HEK293 (cell line): ENCODE measurements around the gene GPR162.
A peak's percentile ranks its signal among the peaks of the same experiment; 100 is the strongest.

Source experiments
- BCL11B ChIP-seq: fragments of 450-650 bp; formaldehyde crosslinking; IDR thresholded peaks from 2 replicates; pipeline ENCODE4 v1.5.1; 2016; ENCODE audit warnings: low read depth, missing biosample characterization, missing genetic modification characterization
- GLIS2 ChIP-seq: fragments of 450-650 bp; formaldehyde crosslinking; IDR thresholded peaks from 2 replicates; pipeline ENCODE4 v1.5.1; 2016; ENCODE audit warnings: missing biosample characterization, missing genetic modification characterization
- HOXA7 ChIP-seq: sonication (generic); formaldehyde crosslinking; IDR thresholded peaks from 2 replicates; pipeline ENCODE4 v1.8.1; 2022; ENCODE audit warnings: missing genetic modification reagents, borderline replicate concordance
- KLF10 ChIP-seq: fragments of 450-650 bp; IDR thresholded peaks from 2 replicates; pipeline ENCODE4 v1.5.1; 2018; ENCODE audit warnings: missing biosample characterization, mild to moderate bottlenecking, missing genetic modification characterization
- KLF8 ChIP-seq: fragments of 450-650 bp; formaldehyde crosslinking; IDR thresholded peaks from 2 replicates; pipeline ENCODE4 v1.5.1; 2016; ENCODE audit warnings: missing biosample characterization, missing genetic modification characterization
- MZF1 ChIP-seq: fragments of 450-650 bp; formaldehyde crosslinking; IDR thresholded peaks from 2 replicates; pipeline ENCODE4 v1.5.1; 2017; ENCODE audit warnings: missing biosample characterization, missing genetic modification characterization, borderline replicate concordance
- OSR2 ChIP-seq: fragments of 450-650 bp; formaldehyde crosslinking; IDR thresholded peaks from 2 replicates; pipeline ENCODE4 v1.5.1; 2016; ENCODE audit warnings: missing biosample characterization, missing genetic modification characterization
- SP7 ChIP-seq: fragments of 450-650 bp; formaldehyde crosslinking; IDR thresholded peaks from 2 replicates; pipeline ENCODE4 v1.5.1; 2016; ENCODE audit warnings: missing biosample characterization, missing genetic modification characterization
- WT1 ChIP-seq: fragments of 450-650 bp; formaldehyde crosslinking; IDR thresholded peaks from 2 replicates; pipeline ENCODE4 v1.5.1; 2016; ENCODE audit warnings: missing biosample characterization, missing genetic modification characterization
- ZBTB1 ChIP-seq: fragments of 450-650 bp; formaldehyde crosslinking; IDR thresholded peaks from 2 replicates; pipeline ENCODE4 v1.5.1; 2016; ENCODE audit warnings: missing biosample characterization, missing genetic modification characterization
- ZBTB20 ChIP-seq: fragments of 450-650 bp; formaldehyde crosslinking; IDR thresholded peaks from 2 replicates; pipeline ENCODE4 v1.5.1; 2016; ENCODE audit warnings: missing biosample characterization, missing genetic modification characterization
- ZBTB21 ChIP-seq: fragments of 450-650 bp; formaldehyde crosslinking; IDR thresholded peaks from 2 replicates; pipeline ENCODE4 v1.5.1; 2017; ENCODE audit warnings: missing biosample characterization, missing genetic modification characterization
- ZBTB7A ChIP-seq: fragments of 450-650 bp; formaldehyde crosslinking; IDR thresholded peaks from 2 replicates; pipeline ENCODE4 v1.5.1; 2016; ENCODE audit warnings: low read depth, missing biosample characterization, missing genetic modification characterization
- ZNF112 ChIP-seq: fragments of 450-650 bp; formaldehyde crosslinking; IDR thresholded peaks from 2 replicates; pipeline ENCODE4 v1.5.0; 2017; ENCODE audit warnings: missing biosample characterization, missing genetic modification characterization
- ZNF157 ChIP-seq: fragments of 450-650 bp; formaldehyde crosslinking; IDR thresholded peaks from 2 replicates; pipeline ENCODE4 v1.5.1; 2016; ENCODE audit warnings: missing biosample characterization, missing genetic modification characterization
- ZNF211 ChIP-seq: fragments of 450-650 bp; formaldehyde crosslinking; IDR thresholded peaks from 2 replicates; pipeline ENCODE4 v1.5.1; 2016; ENCODE audit warnings: low read depth, missing biosample characterization, missing genetic modification characterization
- ZNF248 ChIP-seq: fragments of 450-650 bp; formaldehyde crosslinking; IDR thresholded peaks from 2 replicates; pipeline ENCODE4 v1.5.1; 2017; ENCODE audit warnings: missing biosample characterization, missing genetic modification characterization
- ZNF324 ChIP-seq: fragments of 450-650 bp; formaldehyde crosslinking; IDR thresholded peaks from 2 replicates; pipeline ENCODE4 v1.5.1; 2016; ENCODE audit warnings: missing biosample characterization, missing genetic modification characterization
- ZNF354C ChIP-seq: fragments of 450-650 bp; formaldehyde crosslinking; IDR thresholded peaks from 2 replicates; pipeline ENCODE4 v1.5.1; 2016; ENCODE audit warnings: missing biosample characterization, missing genetic modification characterization, low read depth, borderline replicate concordance
- ZNF433 ChIP-seq: fragments of 450-650 bp; formaldehyde crosslinking; IDR thresholded peaks from 2 replicates; pipeline ENCODE4 v1.5.1; 2016; ENCODE audit warnings: missing biosample characterization, missing genetic modification characterization, low read depth
- ZNF501 ChIP-seq: fragments of 450-650 bp; formaldehyde crosslinking; IDR thresholded peaks from 2 replicates; pipeline ENCODE4 v1.5.1; 2016; ENCODE audit warnings: missing biosample characterization, missing genetic modification characterization
- ZNF596 ChIP-seq: fragments of 450-650 bp; IDR thresholded peaks from 2 replicates; pipeline ENCODE4 v1.5.0; 2018; ENCODE audit warnings: missing biosample characterization, mild to moderate bottlenecking, missing genetic modification characterization, moderate library complexity
- ZNF747 ChIP-seq: fragments of 450-650 bp; formaldehyde crosslinking; IDR thresholded peaks from 2 replicates; pipeline ENCODE4 v1.5.1; 2016; ENCODE audit warnings: missing biosample characterization, missing genetic modification characterization
- ZNF777 ChIP-seq: fragments of 450-650 bp; formaldehyde crosslinking; IDR thresholded peaks from 2 replicates; pipeline ENCODE4 v1.5.1; 2017; ENCODE audit warnings: missing biosample characterization, missing genetic modification characterization, borderline replicate concordance
- ZNF837 ChIP-seq: fragments of 450-650 bp; formaldehyde crosslinking; IDR thresholded peaks from 2 replicates; pipeline ENCODE4 v1.5.1; 2016; ENCODE audit warnings: missing biosample characterization, missing genetic modification characterization
- ZSCAN23 ChIP-seq: fragments of 450-650 bp; formaldehyde crosslinking; IDR thresholded peaks from 2 replicates; pipeline ENCODE4 v1.5.1; 2016; ENCODE audit warnings: missing biosample characterization, missing genetic modification characterization
- TF ChIP-seq, protein P1 (sequence below): fragments of 450-650 bp; formaldehyde crosslinking; IDR thresholded peaks from 2 replicates; pipeline ENCODE4 v1.5.1; 2016; ENCODE audit warnings: missing biosample characterization, missing genetic modification characterization
- TF ChIP-seq, protein P2 (sequence below): fragments of 450-650 bp; formaldehyde crosslinking; IDR thresholded peaks from 2 replicates; pipeline ENCODE4 v1.5.1; 2016; ENCODE audit warnings: missing biosample characterization, missing genetic modification characterization
- TF ChIP-seq, protein P3 (sequence below): fragments of 450-650 bp; formaldehyde crosslinking; IDR thresholded peaks from 2 replicates; pipeline ENCODE4 v1.5.1; 2016; ENCODE audit warnings: missing biosample characterization, missing genetic modification characterization
- TF ChIP-seq, protein P4 (sequence below): fragments of 450-650 bp; formaldehyde crosslinking; IDR thresholded peaks from 2 replicates; pipeline ENCODE4 v1.5.1; 2017; ENCODE audit warnings: missing biosample characterization, mild to moderate bottlenecking, missing genetic modification characterization, moderate library complexity
- TF ChIP-seq, protein P5 (sequence below): fragments of 450-650 bp; formaldehyde crosslinking; IDR thresholded peaks from 2 replicates; pipeline ENCODE4 v1.5.1; 2016; ENCODE audit warnings: missing biosample characterization, missing genetic modification characterization
- TF ChIP-seq, protein P6 (sequence below): fragments of 450-650 bp; IDR thresholded peaks from 2 replicates; pipeline ENCODE4 v1.5.1; 2018; ENCODE audit warnings: missing biosample characterization, missing genetic modification characterization

GPR162 gene

DNA sequence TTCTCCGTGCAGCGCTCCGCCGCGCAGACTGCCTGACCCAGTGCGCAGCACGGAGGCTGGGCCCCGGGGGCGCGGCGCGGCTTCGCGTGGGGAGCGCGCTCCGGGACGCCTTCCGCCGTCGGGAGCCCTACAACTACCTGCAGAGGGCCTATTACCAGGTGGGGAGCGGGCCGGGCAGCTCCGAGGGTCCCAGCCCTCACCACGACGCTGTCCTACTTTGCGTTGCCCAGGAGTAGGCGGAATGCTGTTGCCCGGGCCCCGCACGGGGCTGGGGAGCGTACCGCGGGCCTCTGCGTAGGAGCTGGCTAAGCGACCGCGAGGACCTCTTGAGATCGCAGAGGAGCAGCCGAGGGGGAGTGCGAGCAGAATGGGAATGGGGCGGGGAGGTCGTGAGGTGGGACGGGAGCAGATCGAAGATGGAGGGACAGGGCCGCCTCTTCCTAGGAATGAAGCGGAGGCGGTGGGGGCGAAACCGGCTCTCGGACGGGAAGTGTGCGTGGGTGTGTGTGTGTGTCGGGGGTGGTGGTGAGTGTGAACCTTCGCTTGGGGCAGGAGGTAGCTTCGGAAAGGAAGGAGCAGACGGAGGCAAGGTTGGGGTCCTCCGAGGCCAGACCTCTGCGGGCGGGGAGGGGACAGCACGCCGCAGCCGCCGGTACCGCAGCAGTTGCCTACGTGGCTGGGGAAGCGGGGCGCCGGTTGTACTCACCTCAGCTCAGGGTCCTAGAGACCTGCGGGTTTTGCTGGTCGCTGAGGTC, 7.3 kb downstream of the GPR162 start (continued):
- no peak for TF ChIP-seq ZNF596 (tag by site-specific recombination)
- no peak; the same call in 1 of the 2 replicates for TF ChIP-seq ZNF747 (tag by site-specific recombination)
- peak; percentile 43; the same call in 1 of the 2 replicates for TF ChIP-seq ZBTB21
- no peak for TF ChIP-seq ZNF211
- TF ChIP-seq GLIS2: peak; percentile 72
- no peak for TF ChIP-seq ZNF354C (tag by site-specific recombination)
- no peak for TF ChIP-seq ZNF248 (tag by site-specific recombination)
- TF ChIP-seq ZNF777 (tag by site-specific recombination): peak; percentile 6; the same call in 1 of the 2 replicates
- peak; percentile 83 for TF ChIP-seq KLF8 (tag by site-specific recombination)
- peak; percentile 100 for TF ChIP-seq ZBTB20
- 0 out of 2 replicates have a peak, but pooled peaks have one; percentile 67 for TF ChIP-seq ZNF837 (tag by site-specific recombination)
- TF ChIP-seq ZBTB1 (tag by site-specific recombination): peak; percentile 7; the same call in 1 of the 2 replicates
- no peak for TF ChIP-seq ZNF433 (tag by site-specific recombination)
- TF ChIP-seq, protein P1, sequence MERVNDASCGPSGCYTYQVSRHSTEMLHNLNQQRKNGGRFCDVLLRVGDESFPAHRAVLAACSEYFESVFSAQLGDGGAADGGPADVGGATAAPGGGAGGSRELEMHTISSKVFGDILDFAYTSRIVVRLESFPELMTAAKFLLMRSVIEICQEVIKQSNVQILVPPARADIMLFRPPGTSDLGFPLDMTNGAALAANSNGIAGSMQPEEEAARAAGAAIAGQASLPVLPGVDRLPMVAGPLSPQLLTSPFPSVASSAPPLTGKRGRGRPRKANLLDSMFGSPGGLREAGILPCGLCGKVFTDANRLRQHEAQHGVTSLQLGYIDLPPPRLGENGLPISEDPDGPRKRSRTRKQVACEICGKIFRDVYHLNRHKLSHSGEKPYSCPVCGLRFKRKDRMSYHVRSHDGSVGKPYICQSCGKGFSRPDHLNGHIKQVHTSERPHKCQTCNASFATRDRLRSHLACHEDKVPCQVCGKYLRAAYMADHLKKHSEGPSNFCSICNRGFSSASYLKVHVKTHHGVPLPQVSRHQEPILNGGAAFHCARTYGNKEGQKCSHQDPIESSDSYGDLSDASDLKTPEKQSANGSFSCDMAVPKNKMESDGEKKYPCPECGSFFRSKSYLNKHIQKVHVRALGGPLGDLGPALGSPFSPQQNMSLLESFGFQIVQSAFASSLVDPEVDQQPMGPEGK (tag by site-specific recombination): peak; percentile 97
- TF ChIP-seq, protein P2, sequence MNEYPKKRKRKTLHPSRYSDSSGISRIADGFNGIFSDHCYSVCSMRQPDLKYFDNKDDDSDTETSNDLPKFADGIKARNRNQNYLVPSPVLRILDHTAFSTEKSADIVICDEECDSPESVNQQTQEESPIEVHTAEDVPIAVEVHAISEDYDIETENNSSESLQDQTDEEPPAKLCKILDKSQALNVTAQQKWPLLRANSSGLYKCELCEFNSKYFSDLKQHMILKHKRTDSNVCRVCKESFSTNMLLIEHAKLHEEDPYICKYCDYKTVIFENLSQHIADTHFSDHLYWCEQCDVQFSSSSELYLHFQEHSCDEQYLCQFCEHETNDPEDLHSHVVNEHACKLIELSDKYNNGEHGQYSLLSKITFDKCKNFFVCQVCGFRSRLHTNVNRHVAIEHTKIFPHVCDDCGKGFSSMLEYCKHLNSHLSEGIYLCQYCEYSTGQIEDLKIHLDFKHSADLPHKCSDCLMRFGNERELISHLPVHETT (tag by site-specific recombination): no peak; the same call in 1 of the 2 replicates
- TF ChIP-seq HOXA7 (CRISPR knock-in tag): no peak
- TF ChIP-seq ZNF157: no peak; the same call in 1 of the 2 replicates
- TF ChIP-seq ZBTB7A (tag by site-specific recombination): peak; percentile 75
- no peak for TF ChIP-seq ZNF324
- TF ChIP-seq, protein P3, sequence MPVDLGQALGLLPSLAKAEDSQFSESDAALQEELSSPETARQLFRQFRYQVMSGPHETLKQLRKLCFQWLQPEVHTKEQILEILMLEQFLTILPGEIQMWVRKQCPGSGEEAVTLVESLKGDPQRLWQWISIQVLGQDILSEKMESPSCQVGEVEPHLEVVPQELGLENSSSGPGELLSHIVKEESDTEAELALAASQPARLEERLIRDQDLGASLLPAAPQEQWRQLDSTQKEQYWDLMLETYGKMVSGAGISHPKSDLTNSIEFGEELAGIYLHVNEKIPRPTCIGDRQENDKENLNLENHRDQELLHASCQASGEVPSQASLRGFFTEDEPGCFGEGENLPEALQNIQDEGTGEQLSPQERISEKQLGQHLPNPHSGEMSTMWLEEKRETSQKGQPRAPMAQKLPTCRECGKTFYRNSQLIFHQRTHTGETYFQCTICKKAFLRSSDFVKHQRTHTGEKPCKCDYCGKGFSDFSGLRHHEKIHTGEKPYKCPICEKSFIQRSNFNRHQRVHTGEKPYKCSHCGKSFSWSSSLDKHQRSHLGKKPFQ (tag by site-specific recombination): peak; percentile 97
- TF ChIP-seq OSR2: no peak; the same call in 1 of the 2 replicates
- no peak for TF ChIP-seq ZNF112 (tag by site-specific recombination)
- TF ChIP-seq, protein P4, sequence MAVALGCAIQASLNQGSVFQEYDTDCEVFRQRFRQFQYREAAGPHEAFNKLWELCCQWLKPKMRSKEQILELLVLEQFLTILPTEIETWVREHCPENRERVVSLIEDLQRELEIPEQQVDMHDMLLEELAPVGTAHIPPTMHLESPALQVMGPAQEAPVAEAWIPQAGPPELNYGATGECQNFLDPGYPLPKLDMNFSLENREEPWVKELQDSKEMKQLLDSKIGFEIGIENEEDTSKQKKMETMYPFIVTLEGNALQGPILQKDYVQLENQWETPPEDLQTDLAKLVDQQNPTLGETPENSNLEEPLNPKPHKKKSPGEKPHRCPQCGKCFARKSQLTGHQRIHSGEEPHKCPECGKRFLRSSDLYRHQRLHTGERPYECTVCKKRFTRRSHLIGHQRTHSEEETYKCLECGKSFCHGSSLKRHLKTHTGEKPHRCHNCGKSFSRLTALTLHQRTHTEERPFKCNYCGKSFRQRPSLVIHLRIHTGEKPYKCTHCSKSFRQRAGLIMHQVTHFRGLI (tag by site-specific recombination): no peak
- TF ChIP-seq BCL11B (tag by site-specific recombination): 0 out of 2 replicates have a peak, but pooled peaks have one; percentile 72
- peak; percentile 66; the same call in 1 of the 2 replicates for TF ChIP-seq SP7 (tag by site-specific recombination)
- TF ChIP-seq, protein P5, sequence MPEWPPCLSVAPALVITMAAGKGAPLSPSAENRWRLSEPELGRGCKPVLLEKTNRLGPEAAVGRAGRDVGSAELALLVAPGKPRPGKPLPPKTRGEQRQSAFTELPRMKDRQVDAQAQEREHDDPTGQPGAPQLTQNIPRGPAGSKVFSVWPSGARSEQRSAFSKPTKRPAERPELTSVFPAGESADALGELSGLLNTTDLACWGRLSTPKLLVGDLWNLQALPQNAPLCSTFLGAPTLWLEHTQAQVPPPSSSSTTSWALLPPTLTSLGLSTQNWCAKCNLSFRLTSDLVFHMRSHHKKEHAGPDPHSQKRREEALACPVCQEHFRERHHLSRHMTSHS (tag by site-specific recombination): peak; percentile 53; the same call in 1 of the 2 replicates
- TF ChIP-seq MZF1 (tag by site-specific recombination): no peak
- no peak for TF ChIP-seq KLF10 (tag by site-specific recombination)
- TF ChIP-seq, protein P6, sequence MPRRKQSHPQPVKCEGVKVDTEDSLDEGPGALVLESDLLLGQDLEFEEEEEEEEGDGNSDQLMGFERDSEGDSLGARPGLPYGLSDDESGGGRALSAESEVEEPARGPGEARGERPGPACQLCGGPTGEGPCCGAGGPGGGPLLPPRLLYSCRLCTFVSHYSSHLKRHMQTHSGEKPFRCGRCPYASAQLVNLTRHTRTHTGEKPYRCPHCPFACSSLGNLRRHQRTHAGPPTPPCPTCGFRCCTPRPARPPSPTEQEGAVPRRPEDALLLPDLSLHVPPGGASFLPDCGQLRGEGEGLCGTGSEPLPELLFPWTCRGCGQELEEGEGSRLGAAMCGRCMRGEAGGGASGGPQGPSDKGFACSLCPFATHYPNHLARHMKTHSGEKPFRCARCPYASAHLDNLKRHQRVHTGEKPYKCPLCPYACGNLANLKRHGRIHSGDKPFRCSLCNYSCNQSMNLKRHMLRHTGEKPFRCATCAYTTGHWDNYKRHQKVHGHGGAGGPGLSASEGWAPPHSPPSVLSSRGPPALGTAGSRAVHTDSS: no peak
- peak; percentile 65; the same call in 1 of the 2 replicates for TF ChIP-seq WT1 (tag by site-specific recombination)
- 0 out of 2 replicates have a peak, but pooled peaks have one; percentile 69 for TF ChIP-seq ZSCAN23 (tag by site-specific recombination)
- TF ChIP-seq ZNF501 (tag by site-specific recombination): no peak
